Activated CD8-positive, alpha-beta memory T cell treated with anti-CD3 and anti-CD28 coated beads, Interleukin-2, amount 10 ng/mL, durations not matched to agents 7 days and 5 days (primary cell): ENCODE results near the gene DECR2. TPM values are rescaled to one million over a fixed set of nuclear protein-coding genes. Genes with fewer than 3 reads are reported as not detected.

ENCODE experiments used
- ATAC-seq: fragments of 150-1000 bp; cut with Tn5 transposase; one replicate; pipeline ENCODE4 v1.10.0; 2021; ENCODE audit warnings: moderate library complexity
- CTCF ChIA-PET: fragments of 350-600 bp; sonication (Branson Sonifier 250); formaldehyde crosslinking; loops from one replicate; lab custom pipeline; 2021; ENCODE audit warnings: antibody characterized with exemption; lab: Charles Lee
- DNase-seq: peaks from one replicate; pipeline ENCODE4 v3.0.0-alpha.2; 2020
- H3K27ac Mint-ChIP-seq: one replicate; pipeline ENCODE4 v1.8.0; 2021; ENCODE audit warnings: mild to moderate bottlenecking, mixed read lengths
- H3K27me3 Mint-ChIP-seq: one replicate; pipeline ENCODE4 v1.8.0; 2021; ENCODE audit warnings: mixed read lengths
- H3K36me3 Mint-ChIP-seq: one replicate; pipeline ENCODE4 v1.8.0; 2021; ENCODE audit warnings: mild to moderate bottlenecking, mixed read lengths
- H3K4me1 Mint-ChIP-seq: one replicate; pipeline ENCODE4 v1.8.0; 2021; ENCODE audit warnings: mixed read lengths
- H3K4me3 Mint-ChIP-seq: one replicate; pipeline ENCODE4 v1.8.0; 2021; ENCODE audit warnings: mild to moderate bottlenecking, moderate library complexity, mixed read lengths
- H3K9me3 Mint-ChIP-seq: one replicate; pipeline ENCODE4 v1.8.0; 2022; ENCODE audit warnings: low read depth, mixed read lengths
- total RNA-seq, 2 experiments: library from RNA; stranded (reverse); gene quantifications; one replicate each; pipeline ENCODE4 v1.2.3, GENCODE V29; 2021

The DECR2 gene, protein sequence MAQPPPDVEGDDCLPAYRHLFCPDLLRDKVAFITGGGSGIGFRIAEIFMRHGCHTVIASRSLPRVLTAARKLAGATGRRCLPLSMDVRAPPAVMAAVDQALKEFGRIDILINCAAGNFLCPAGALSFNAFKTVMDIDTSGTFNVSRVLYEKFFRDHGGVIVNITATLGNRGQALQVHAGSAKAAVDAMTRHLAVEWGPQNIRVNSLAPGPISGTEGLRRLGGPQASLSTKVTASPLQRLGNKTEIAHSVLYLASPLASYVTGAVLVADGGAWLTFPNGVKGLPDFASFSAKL
- 1 to 10 TPM; 5.9 to 6.3 TPM for total RNA-seq

DNA sequence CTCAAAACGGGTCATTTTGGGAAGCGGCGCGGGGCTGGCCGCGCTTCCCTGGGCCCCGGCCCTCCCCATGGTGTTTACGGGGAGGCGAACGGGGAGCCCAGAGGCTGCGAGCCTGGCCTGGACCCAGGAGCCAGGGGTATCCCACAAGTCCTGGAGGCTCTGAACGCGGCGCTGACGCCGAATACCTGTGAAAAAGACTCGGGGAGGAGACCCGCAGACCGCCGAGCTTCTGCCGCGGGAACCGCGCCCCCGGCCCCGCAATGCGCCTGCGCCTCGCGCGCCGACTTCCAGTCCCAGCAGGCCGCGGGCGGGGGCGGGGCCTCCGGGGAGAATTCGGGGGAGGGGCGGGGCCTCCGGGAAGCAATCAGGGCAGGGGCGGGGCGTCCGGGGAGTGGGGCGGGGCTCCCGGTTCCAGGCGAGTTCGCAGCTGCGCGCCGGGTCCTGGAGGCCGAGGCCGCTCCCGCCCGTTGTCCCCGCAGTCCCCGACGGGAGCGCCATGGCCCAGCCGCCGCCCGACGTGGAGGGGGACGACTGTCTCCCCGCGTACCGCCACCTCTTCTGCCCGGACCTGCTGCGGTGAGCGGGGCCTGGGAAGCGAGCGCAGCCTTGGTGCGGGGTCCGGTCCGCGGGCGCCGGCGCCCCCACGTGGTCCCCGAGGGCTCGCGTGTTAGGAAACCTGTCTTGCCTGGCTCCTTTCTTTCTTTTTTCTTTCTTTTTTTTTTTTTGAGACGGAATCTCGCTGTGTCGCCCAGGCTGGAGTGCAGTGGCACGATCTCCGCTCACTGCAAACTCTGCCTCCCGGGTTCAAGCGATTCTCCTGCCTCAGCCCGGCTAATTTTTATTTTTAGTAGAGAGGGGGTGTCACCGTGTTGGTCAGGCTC is at the start of gene DECR2:
TSS of gene DECR2 (plus strand) at position 418 of the 881 bp plus-strand sequence. CDS start at position 497, 79 bp downstream.
- no peaks in the 10 kb centered on the region for H3K9me3 Mint-ChIP-seq

DNA sequence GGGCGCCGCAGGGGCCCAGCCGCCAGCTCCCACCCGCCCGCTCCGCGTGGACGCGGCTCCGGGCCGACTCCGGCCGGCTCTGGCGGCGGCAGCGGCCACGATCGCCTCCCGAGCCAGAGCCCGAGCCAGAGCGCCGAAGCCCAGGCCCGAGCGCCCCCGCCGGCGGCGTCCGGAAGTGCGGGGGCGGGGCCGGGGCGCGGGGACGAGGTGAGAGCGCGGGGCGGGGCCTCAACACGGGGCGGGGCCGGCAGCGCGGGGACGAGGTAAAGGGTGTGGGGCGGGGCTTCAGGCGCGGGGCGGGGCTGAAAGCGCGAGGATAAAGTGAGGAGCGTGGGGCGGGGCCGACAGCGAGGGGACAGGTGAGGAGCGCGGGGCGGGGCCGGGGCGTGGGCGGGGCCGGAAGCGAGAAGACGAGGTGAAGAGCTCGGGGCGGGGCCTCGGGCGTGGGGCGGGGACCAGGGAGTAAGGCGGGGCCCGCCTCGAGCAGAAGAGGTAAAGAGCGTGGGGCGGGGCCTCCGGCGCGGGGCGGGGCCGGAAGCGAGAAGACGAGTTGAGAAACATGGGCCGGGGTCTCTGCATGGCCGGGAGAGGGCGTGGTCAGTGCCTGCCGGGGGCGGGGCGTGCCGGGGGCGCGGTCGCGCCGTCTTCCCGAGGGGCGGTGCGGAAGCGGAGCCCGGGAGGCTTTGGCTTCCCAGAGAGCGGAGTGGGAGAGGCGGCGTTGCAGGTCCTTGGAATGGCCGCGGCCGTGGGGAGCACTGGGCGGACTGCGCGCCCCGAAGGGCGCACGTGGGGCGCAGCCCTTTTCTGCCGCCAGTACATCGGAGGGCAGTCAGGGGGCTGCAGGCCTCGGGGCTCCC is 48.9 kb upstream of the DECR2 start, which contains the start of gene AXIN1:
TSS of gene AXIN1 (minus strand) at position 177 of the 857 bp plus-strand sequence. CDS start 5,698 bp downstream, outside the sequence.
- H3K9me3 Mint-ChIP-seq: no peaks in the 10 kb centered on the region
- no peaks in the 10 kb centered on the region for H3K27me3 Mint-ChIP-seq
- DNase-seq (peak; percentile 100), ATAC-seq (peak; percentile 83)
- CTCF ChIA-PET: interaction anchor here (1.2 to 2.8 kb wide), 6 partner anchors 10 to 246 kb away, joined by 3 to 11 read pairs (median 5); partner anchors contain the start of genes FAM234A and MRPL28
- peaks cover 42% of the 10 kb centered on the region for H3K4me1 Mint-ChIP-seq
- peak within 1 kb of the TSS; percentile 79 for H3K4me3 Mint-ChIP-seq
- H3K27ac Mint-ChIP-seq: peak within 1 kb of the TSS; percentile 77
- H3K36me3 Mint-ChIP-seq: peaks cover 7% of the 10 kb centered on the region

More for the DNA sequence above, at the start of gene DECR2:
- CTCF ChIA-PET: interaction anchor here (0.7 to 2.0 kb wide), 7 partner anchors 9 to 295 kb away, joined by 3 to 10 read pairs (median 4); partner anchors contain the start of gene RAB11FIP3
- Mint-ChIP-seq H3K4me1 (peaks cover 10% of the 10 kb centered on the region), H3K36me3 (no peaks in the 10 kb centered on the region), H3K4me3 (peak within 1 kb of the TSS; percentile 81), H3K27ac (peak within 1 kb of the TSS; percentile 83), H3K27me3 (peaks cover 8% of the 10 kb centered on the region)
- ATAC-seq: peak; percentile 86
- DNase-seq: peak; percentile 98

DNA sequence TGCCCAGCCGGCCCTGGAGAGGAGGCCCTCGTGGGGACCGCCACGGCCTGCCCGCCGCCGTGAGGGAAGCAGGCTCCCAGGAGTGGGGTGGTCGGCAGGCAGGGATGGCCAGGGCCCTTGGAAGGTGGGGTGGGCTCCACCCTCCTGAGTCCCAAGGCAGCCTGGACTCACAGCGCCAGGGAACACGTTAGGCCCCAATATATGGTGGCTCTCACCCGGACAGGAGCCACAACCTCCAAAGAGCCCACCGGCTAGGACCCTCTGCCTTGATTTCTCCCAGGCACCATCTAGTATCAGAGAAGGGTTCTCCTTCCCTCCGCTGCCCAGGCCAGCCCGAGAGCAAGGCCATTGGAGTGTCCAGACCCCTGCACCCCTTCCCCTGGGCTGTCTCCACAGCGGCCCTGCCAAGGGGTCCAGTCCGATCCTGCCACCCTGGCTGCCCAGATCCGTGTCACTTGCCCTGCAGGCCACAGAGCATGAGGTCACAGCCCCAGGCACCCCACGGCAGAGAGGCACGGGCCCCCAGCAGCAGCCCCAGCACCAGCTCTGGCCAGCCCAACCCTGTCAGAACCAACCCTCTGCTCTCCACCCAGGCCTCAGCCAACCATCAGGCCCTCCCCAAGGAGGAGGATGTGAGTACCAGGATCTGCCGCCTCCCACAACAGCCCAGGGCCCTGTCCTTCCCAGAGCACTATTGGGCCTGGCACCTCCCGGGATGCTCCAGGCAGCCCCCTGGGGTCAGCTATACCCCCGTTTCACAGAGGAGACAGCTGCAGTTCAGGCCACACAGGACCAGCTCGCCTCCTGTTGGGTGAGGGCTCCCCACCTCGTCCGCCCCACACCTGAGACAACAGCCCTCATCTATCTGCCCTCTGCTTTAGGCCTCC is 48.0 kb upstream of the DECR2 start:
- Mint-ChIP-seq H3K9me3 (no peaks in the 10 kb centered on the region), H3K27ac (peak overlapping the region; percentile 59), H3K4me3 (peak overlapping the region; percentile 10), H3K4me1 (peaks cover 36% of the 10 kb centered on the region), H3K27me3 (no peaks in the 10 kb centered on the region), H3K36me3 (peaks cover 7% of the 10 kb centered on the region)
- ATAC-seq (no peak), DNase-seq (no peak)
- CTCF ChIA-PET: interaction anchor here (1.3 to 2.6 kb wide), 4 partner anchors 9 to 247 kb away, joined by 3 to 5 read pairs (median 5); no protein-coding TSS in a partner anchor

DNA sequence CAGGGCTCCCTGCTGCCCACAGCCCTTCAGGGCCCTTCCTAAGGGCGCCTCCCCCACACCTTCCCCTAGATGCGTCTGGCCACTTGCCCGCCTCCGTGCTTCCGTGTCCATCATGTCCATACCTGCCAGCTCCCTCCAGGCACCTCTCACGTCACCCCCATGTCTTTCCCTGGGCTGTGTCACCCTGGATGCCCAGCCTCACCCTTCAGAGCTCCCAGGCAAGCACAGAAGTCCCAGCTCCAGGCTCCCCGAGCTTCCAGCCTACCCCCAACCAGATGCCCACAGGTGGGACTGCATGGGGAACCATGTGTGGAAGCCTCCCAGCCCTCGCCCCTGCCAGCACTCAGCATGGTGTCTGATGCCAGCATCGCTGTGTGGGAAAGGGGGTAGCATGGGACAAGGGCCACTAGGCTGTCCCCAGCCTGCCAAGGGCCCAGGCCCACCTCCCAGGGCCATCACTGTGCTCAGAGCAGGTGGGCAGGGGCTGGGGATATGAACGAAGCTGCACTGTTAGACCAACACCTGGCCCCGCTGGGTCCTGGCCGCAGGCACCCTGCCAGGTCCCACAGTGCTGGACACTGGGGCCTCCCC is 47.3 kb upstream of the DECR2 start:
- CTCF ChIA-PET: interaction anchor here (0.9 to 1.3 kb wide), 3 partner anchors 11 to 289 kb away, joined by 3 to 5 read pairs (median 4); partner anchors contain the start of gene HBQ1
- no peaks in the 10 kb centered on the region for H3K9me3 Mint-ChIP-seq
- H3K4me1 Mint-ChIP-seq: peaks cover 32% of the 10 kb centered on the region

DNA sequence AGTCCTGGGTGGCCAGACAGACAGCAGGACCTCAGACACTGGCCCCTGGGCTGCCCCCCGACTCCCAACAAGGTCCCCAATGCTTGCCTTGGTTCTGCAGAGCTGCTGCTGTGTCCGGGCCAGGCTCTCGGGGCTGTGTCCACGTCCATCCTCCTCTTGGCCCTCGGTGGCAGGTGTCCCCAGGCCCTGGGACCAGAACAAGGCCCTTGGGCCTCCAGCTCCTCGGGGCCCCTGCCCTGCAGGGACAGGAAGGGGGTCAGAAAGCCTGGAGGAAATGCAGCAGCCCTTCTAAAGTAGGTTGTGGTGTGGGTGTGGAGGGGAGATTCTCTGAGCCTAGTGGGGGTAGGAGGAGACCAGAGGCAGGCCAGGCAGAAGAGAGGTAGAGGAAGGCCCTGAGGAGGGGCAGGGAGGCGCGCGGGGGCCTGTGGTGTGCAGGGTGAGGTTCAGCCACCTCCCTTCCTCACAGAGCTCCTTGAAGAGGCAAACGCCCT is 46.7 kb upstream of the DECR2 start:
- Mint-ChIP-seq H3K4me1 (peaks cover 26% of the 10 kb centered on the region), H3K27ac (peak overlapping the region; percentile 75), H3K4me3 (no peak overlapping the region), H3K9me3 (no peaks in the 10 kb centered on the region), H3K36me3 (peaks cover 7% of the 10 kb centered on the region), H3K27me3 (no peaks in the 10 kb centered on the region)
- DNase-seq: peak; percentile 59
- CTCF ChIA-PET: interaction anchor here (0.9 to 1.5 kb wide), 5 partner anchors 10 to 289 kb away, joined by 3 to 5 read pairs (median 4); partner anchors contain the start of gene HBQ1
- ATAC-seq: no peak

More for the DNA sequence above, 47.3 kb upstream of the DECR2 start:
- no peak for DNase-seq
- ATAC-seq: no peak
- Mint-ChIP-seq H3K4me3 (peak overlapping the region; percentile 10), H3K36me3 (peaks cover 7% of the 10 kb centered on the region), H3K27ac (peak overlapping the region; percentile 59), H3K27me3 (no peaks in the 10 kb centered on the region)

DNA sequence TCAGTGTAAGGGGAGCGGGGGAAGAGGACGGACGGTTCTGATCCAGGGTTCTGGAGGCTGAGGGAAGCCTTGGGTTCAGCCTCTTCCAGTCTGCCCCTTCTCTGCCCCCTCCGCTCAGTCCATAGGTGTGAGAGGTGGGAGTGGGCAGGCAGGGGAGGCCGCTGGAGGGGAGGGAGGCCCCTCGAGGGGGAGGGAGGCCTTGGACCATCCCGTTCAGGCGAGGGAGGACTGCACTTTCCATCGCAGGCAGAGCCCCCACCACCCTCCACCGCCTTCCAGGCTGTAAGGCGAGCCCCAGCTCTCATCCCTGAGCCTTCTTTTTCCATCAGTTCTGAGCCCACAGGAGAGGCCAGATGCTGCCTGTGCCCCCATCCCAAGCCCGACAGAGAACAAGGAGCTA is 44.9 kb upstream of the DECR2 start:
- Mint-ChIP-seq H3K27ac (no peak overlapping the region), H3K36me3 (no peaks in the 10 kb centered on the region)

DNA sequence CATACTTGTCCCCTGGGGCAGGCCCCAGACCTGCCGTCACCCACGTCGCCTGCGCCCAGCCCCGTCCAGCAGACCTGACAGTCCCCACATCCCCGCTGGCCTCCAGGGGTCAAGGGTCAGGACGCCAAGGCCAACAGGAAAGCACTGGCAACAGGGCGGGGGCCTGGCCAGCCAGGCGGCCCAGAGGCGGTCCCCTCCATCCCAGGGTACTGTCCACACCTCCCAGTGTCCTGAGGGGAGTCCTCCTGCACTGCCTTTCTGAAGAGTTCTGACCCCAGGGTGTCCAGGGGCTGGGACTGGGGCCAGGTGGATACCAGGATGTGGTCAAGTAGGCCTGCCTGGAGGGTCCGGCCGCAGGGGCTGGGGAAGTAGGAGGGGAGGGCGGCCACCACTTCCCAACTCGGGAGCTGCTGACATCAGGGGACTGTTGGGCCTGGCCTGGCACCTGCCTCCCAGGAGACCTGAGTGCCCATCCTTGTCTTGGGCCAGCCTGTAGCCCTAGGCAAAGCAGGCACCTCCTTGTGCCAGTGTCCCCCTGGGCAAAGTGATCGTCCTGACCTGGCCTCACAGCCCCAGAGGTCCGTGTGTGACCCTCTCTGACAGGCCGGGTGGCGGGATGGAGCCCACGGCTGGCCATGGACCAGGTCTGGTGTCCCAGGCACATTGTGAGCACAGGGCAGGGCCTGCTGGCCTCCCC is 42.5 kb upstream of the DECR2 start:
- H3K4me1 Mint-ChIP-seq: peaks cover 14% of the 10 kb centered on the region

More for the DNA sequence above, 44.9 kb upstream of the DECR2 start:
- CTCF ChIA-PET: no interaction called here
- ATAC-seq (no peak), DNase-seq (no peak)
- peaks cover 17% of the 10 kb centered on the region for H3K4me1 Mint-ChIP-seq
- H3K27me3 Mint-ChIP-seq: no peaks in the 10 kb centered on the region
- H3K9me3 Mint-ChIP-seq: no peaks in the 10 kb centered on the region
- H3K4me3 Mint-ChIP-seq: no peak overlapping the region

DNA sequence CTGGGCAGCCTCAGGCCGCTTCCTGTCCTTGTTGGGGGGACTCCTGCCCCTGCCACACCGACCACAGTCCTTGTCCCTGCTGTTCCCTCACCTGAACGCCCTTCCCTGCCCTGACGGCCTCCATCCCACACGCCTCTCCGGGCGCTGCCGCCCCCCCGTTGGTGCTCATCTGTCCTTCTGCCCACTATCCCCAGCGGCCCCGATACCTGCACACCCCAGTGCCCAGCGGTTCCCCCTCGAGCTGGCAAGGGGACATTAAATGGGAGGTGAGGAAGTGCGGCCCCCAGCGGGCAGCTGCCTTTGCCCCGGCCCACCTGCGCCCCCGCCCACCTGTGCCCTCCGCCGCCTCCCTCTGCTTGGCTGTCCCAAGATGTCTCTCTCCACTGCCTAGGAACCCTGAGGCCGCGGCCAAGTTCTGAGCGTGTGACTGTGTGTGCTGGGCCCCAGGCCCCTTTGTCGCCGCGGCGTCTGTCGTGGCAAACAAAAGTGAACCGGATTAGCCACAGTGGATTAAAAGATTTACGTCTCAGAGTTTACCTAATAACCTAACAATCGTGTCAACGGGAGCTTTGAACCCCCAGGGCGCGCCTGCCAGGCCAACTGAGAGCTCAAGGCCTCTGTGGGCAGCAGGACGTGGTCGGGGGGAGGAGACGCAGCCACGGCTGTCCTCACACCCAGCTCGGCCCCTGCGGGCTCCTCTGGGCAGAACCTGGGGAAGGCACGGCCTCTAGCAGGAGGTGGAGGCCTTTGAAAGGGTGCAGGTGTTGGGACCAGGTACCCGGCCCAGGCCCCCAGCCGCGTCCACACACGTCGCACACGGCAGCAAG is 41.6 kb upstream of the DECR2 start:
- ATAC-seq: no peak
- DNase-seq: peak; percentile 40

More for the DNA sequence above, 42.5 kb upstream of the DECR2 start:
- no peak for ATAC-seq
- DNase-seq: peak; percentile 38
- Mint-ChIP-seq H3K4me3 (no peak overlapping the region), H3K27me3 (peaks cover 5% of the 10 kb centered on the region), H3K9me3 (no peaks in the 10 kb centered on the region), H3K27ac (no peak overlapping the region), H3K36me3 (no peaks in the 10 kb centered on the region)
- CTCF ChIA-PET: interaction anchor here (1.3 kb wide), 1 partner anchor 252 kb away, joined by 4 read pairs; no protein-coding TSS in a partner anchor

DNA sequence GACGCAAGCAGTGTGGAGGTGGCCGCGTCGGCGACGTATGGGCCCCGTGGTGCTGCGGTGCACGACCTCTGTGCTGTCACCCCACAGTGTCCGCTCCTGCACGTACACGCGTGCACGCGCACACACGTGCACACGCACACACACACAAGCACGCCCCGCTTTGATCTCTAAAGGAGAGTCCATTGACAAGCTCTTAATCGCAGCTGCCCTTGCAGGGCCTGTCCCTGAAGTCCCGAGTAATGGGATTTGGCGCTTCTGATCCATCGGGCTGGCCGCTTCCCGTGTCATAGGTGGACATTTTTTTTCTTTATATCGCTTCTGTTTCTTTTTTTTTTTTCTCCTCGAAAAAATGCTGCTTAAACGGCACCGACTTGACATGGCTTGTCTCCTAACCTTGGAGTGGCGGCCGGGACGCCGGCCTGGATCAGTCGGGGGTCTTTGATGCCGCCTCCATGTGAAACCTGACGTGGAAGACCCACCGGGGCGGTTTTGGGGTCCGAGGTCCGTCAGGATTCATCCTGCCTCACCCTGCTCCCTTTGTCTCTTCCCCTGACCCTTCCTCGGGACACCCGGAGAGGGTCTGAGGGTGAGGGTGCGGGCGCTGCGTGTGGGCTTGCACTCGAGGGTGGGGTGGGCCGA is 40.9 kb upstream of the DECR2 start:
- DNase-seq (no peak), ATAC-seq (no peak)
- Mint-ChIP-seq H3K9me3 (no peaks in the 10 kb centered on the region), H3K4me1 (peaks cover 4% of the 10 kb centered on the region), H3K4me3 (no peak overlapping the region), H3K27ac (no peak overlapping the region), H3K27me3 (peaks cover 5% of the 10 kb centered on the region), H3K36me3 (no peaks in the 10 kb centered on the region)
- CTCF ChIA-PET: interaction anchor here (1.0 to 3.0 kb wide), 10 partner anchors 10 to 256 kb away, joined by 3 to 29 read pairs (median 6); no protein-coding TSS in a partner anchor

More for the DNA sequence above, 41.6 kb upstream of the DECR2 start:
- no peak overlapping the region for H3K27ac Mint-ChIP-seq
- CTCF ChIA-PET: interaction anchor here (1.3 to 2.6 kb wide), 2 partner anchors 241 to 253 kb away, joined by 4 to 10 read pairs; no protein-coding TSS in a partner anchor
- no peak overlapping the region for H3K4me3 Mint-ChIP-seq
- H3K4me1 Mint-ChIP-seq: peaks cover 9% of the 10 kb centered on the region
- no peaks in the 10 kb centered on the region for H3K9me3 Mint-ChIP-seq
- no peaks in the 10 kb centered on the region for H3K36me3 Mint-ChIP-seq
- H3K27me3 Mint-ChIP-seq: peaks cover 5% of the 10 kb centered on the region
